Activated T-helper 1 cell treated with anti-CD3 and anti-CD28 coated beads, Interleukin-12 subunit alpha, Interleukin-12 subunit beta, Interleukin-2, Interleukin-4 antibody, amounts not matched to agents 30 ng/mL and 10 ng/mL and 1 ng/mL, durations not matched to agents 14 hours and 24 hours and 36 hours (primary cell): ENCODE results near the gene SCTR. TPM values are rescaled to one million over a fixed set of nuclear protein-coding genes. Genes with fewer than 3 reads are reported as not detected.

Source experiments
- DNase-seq: peaks from one replicate; pipeline ENCODE4 v3.0.0; 2021; ENCODE audit warnings: low spot score
- H3K27ac Mint-ChIP-seq: one replicate; pipeline ENCODE4 v1.8.0; 2021; ENCODE audit warnings: mild to moderate bottlenecking, mixed read lengths
- H3K27me3 Mint-ChIP-seq: one replicate; pipeline ENCODE4 v1.8.0; 2022; ENCODE audit warnings: mild to moderate bottlenecking, moderate library complexity, mixed read lengths; ENCODE audit not compliant: insufficient read depth
- H3K36me3 Mint-ChIP-seq: one replicate; pipeline ENCODE4 v1.8.0; 2021; ENCODE audit warnings: low read depth, mixed read lengths
- H3K4me1 Mint-ChIP-seq: one replicate; pipeline ENCODE4 v1.8.0; 2021; ENCODE audit warnings: low read depth, mixed read lengths
- H3K4me3 Mint-ChIP-seq: one replicate; pipeline ENCODE4 v1.8.0; 2021; ENCODE audit warnings: mild to moderate bottlenecking, moderate library complexity, mixed read lengths
- H3K9me3 Mint-ChIP-seq: one replicate; pipeline ENCODE4 v1.8.0; 2021; ENCODE audit warnings: mixed read lengths
- intact Hi-C: fragments of 100-400 bp; cut with micrococcal nuclease; formaldehyde crosslinking; loops from one replicate; pipeline ENCODE4 v1.15.1; 2024
- total RNA-seq: library from RNA; stranded (reverse); gene quantifications from 2 replicates; pipeline ENCODE4 v1.2.3, GENCODE V29; 2022

Gene SCTR
- total RNA-seq, 1 donor from 2014 or later, result not detected

- no peaks in the 10 kb centered on the region for H3K36me3 Mint-ChIP-seq
- DNase-seq, result no peak
Measured at GRCh38 chr2:119520696-119521432, 3.4 kb downstream of the SCTR start.

GRCh38 chr2:119519057-119519408 is 5.2 kb downstream of the SCTR start:
- Mint-ChIP-seq H3K4me1 (no peaks in the 10 kb centered on the region), H3K36me3 (no peaks in the 10 kb centered on the region), H3K27ac (no peak overlapping the region), H3K9me3 (no peaks in the 10 kb centered on the region), H3K4me3 (no peak overlapping the region), H3K27me3 (peaks cover 13% of the 10 kb centered on the region)
- intact Hi-C loops, result no loop called here
- DNase-seq, result no peak

More at GRCh38 chr2:119520696-119521432, 3.4 kb downstream of the SCTR start:
- Mint-ChIP-seq H3K27ac (no peak overlapping the region), H3K9me3 (no peaks in the 10 kb centered on the region), H3K27me3 (peaks cover 22% of the 10 kb centered on the region), H3K4me3 (no peak overlapping the region), H3K4me1 (no peaks in the 10 kb centered on the region)
- intact Hi-C loops, result no loop called here

- Mint-ChIP-seq H3K36me3 (no peaks in the 10 kb centered on the region), H3K27me3 (peaks cover 13% of the 10 kb centered on the region)
Measured at GRCh38 chr2:119518401-119519056, 5.8 kb downstream of the SCTR start.

GRCh38 chr2:119517433-119517832 is 6.8 kb downstream of the SCTR start:
- no peak overlapping the region for H3K27ac Mint-ChIP-seq
- peaks cover 13% of the 10 kb centered on the region for H3K27me3 Mint-ChIP-seq
- intact Hi-C loops, result loop anchor here (2.0 kb wide), 1 partner anchor 1163 kb away; no protein-coding TSS in a partner anchor
- H3K9me3 Mint-ChIP-seq, result no peaks in the 10 kb centered on the region
- DNase-seq, result no peak
- H3K36me3 Mint-ChIP-seq, result no peaks in the 10 kb centered on the region
- no peak overlapping the region for H3K4me3 Mint-ChIP-seq
- no peaks in the 10 kb centered on the region for H3K4me1 Mint-ChIP-seq

More at GRCh38 chr2:119518401-119519056, 5.8 kb downstream of the SCTR start:
- no peak for DNase-seq
- H3K4me3 Mint-ChIP-seq, result no peak overlapping the region
- no peaks in the 10 kb centered on the region for H3K9me3 Mint-ChIP-seq
- no peak overlapping the region for H3K27ac Mint-ChIP-seq
- intact Hi-C loops, result no loop called here
- H3K4me1 Mint-ChIP-seq, result no peaks in the 10 kb centered on the region

- H3K9me3 Mint-ChIP-seq, result no peaks in the 10 kb centered on the region
- H3K4me1 Mint-ChIP-seq, result no peaks in the 10 kb centered on the region
- DNase-seq, result no peak
- H3K27ac Mint-ChIP-seq, result no peak overlapping the region
- peaks cover 5% of the 10 kb centered on the region for H3K27me3 Mint-ChIP-seq
- H3K36me3 Mint-ChIP-seq, result no peaks in the 10 kb centered on the region
- no peak overlapping the region for H3K4me3 Mint-ChIP-seq
- intact Hi-C loops, result loop anchor here (2.0 kb wide), 1 partner anchor 1165 kb away; no protein-coding TSS in a partner anchor
Measured at GRCh38 chr2:119516121-119516520, 8.2 kb downstream of the SCTR start.

- Mint-ChIP-seq H3K27ac (no peak overlapping the region), H3K9me3 (no peaks in the 10 kb centered on the region), H3K4me3 (no peak overlapping the region), H3K4me1 (no peaks in the 10 kb centered on the region), H3K27me3 (peaks cover 5% of the 10 kb centered on the region), H3K36me3 (no peaks in the 10 kb centered on the region)
- DNase-seq, result no peak
- intact Hi-C loops, result no loop called here
Measured at GRCh38 chr2:119513832-119514231, 10.5 kb downstream of the SCTR start.

GRCh38 chr2:119512946-119513345 is 11.3 kb downstream of the SCTR start:
- Mint-ChIP-seq H3K27me3 (peaks cover 5% of the 10 kb centered on the region), H3K36me3 (no peaks in the 10 kb centered on the region), H3K4me1 (no peaks in the 10 kb centered on the region), H3K4me3 (no peak overlapping the region), H3K9me3 (no peaks in the 10 kb centered on the region), H3K27ac (no peak overlapping the region)
- no peak for DNase-seq
- intact Hi-C loops, result no loop called here

GRCh38 chr2:119511989-119512388 is 12.3 kb downstream of the SCTR start:
- Mint-ChIP-seq H3K27ac (no peak overlapping the region), H3K4me1 (no peaks in the 10 kb centered on the region), H3K36me3 (no peaks in the 10 kb centered on the region), H3K27me3 (peaks cover 3% of the 10 kb centered on the region), H3K9me3 (no peaks in the 10 kb centered on the region), H3K4me3 (no peak overlapping the region)
- intact Hi-C loops, result no loop called here
- no peak for DNase-seq

GRCh38 chr2:119508756-119509155 is 15.5 kb downstream of the SCTR start:
- Mint-ChIP-seq H3K4me1 (no peaks in the 10 kb centered on the region), H3K9me3 (no peaks in the 10 kb centered on the region), H3K4me3 (no peak overlapping the region), H3K27ac (no peak overlapping the region), H3K27me3 (no peaks in the 10 kb centered on the region), H3K36me3 (no peaks in the 10 kb centered on the region)
- no peak for DNase-seq
- intact Hi-C loops, result no loop called here

GRCh38 chr2:119496682-119497081 is 27.6 kb downstream of the SCTR start:
- Mint-ChIP-seq H3K27ac (no peak overlapping the region), H3K4me1 (no peaks in the 10 kb centered on the region), H3K27me3 (peaks cover 14% of the 10 kb centered on the region), H3K4me3 (no peak overlapping the region), H3K36me3 (no peaks in the 10 kb centered on the region), H3K9me3 (peaks cover 28% of the 10 kb centered on the region)
- intact Hi-C loops, result no loop called here
- no peak for DNase-seq

GRCh38 chr2:119495948-119496347 is 28.3 kb downstream of the SCTR start:
- Mint-ChIP-seq H3K36me3 (no peaks in the 10 kb centered on the region), H3K4me1 (no peaks in the 10 kb centered on the region), H3K4me3 (no peak overlapping the region), H3K9me3 (peaks cover 21% of the 10 kb centered on the region), H3K27ac (no peak overlapping the region), H3K27me3 (peaks cover 14% of the 10 kb centered on the region)
- intact Hi-C loops, result no loop called here
- no peak for DNase-seq

- Mint-ChIP-seq H3K27me3 (peaks cover 11% of the 10 kb centered on the region), H3K27ac (no peak overlapping the region), H3K36me3 (no peaks in the 10 kb centered on the region), H3K4me3 (no peak overlapping the region), H3K4me1 (no peaks in the 10 kb centered on the region), H3K9me3 (peaks cover 7% of the 10 kb centered on the region)
- no peak for DNase-seq
- intact Hi-C loops, result no loop called here
Measured at GRCh38 chr2:119494163-119494790, 30.0 kb downstream of the SCTR start.
